NB4 (cell line): ENCODE results near the gene NAP1L5.

Source experiments
- DNase-seq: peaks from one replicate; pipeline ENCODE4 v3.0.0; 2010; ENCODE audit warnings: low read depth
- H3K4me3 ChIP-seq: one replicate; pipeline ENCODE4 v1.5.1; 2011; ENCODE audit warnings: mild to moderate bottlenecking, low read depth, low read length, moderate library complexity
- CTCF ChIP-seq: IDR thresholded peaks from one replicate; pipeline ENCODE4 v1.5.1; 2012; ENCODE audit warnings: low read depth, low read length
- MAX ChIP-seq: IDR thresholded peaks from 2 replicates; pipeline ENCODE4 v1.6.1; 2011; ENCODE audit warnings: low read depth, low read length
- MYC ChIP-seq: IDR thresholded peaks from 2 replicates; pipeline ENCODE4 v1.6.1; 2011; ENCODE audit warnings: low read depth, low read length
- POLR2A ChIP-seq: IDR thresholded peaks from 2 replicates; pipeline ENCODE4 v1.6.1; 2011; ENCODE audit warnings: mild to moderate bottlenecking; ENCODE audit not compliant: insufficient read length; ENCODE audit errors: extremely low read depth

NAP1L5 gene

GRCh38 chr4:88646528-88647280 is 50.9 kb downstream of the NAP1L5 start:
- DNase-seq = peak; percentile 1
- H3K4me3 ChIP-seq = no peak overlapping the region
- TF ChIP-seq MAX = no peak
- no peak for TF ChIP-seq CTCF
- no peak for TF ChIP-seq MYC
- no peak for TF ChIP-seq POLR2A

GRCh38 chr4:88645994-88646393 is 51.6 kb downstream of the NAP1L5 start:
- no peak for DNase-seq
- no peak for TF ChIP-seq MYC
- no peak for TF ChIP-seq MAX
- no peak for TF ChIP-seq CTCF
- no peak for TF ChIP-seq POLR2A

More at GRCh38 chr4:88645994-88646393, 51.6 kb downstream of the NAP1L5 start:
- no peak overlapping the region for H3K4me3 ChIP-seq
